Adrenal gland (tissue), 5 donors: Measurements from ENCODE around the gene STK24.

Source experiments
- CTCF ChIP-seq, 6 experiments: fragments of 450-650 bp in 4 of 6; fragments of 200-600 bp in 2 of 6; sonication (generic) in 1 of 6; IDR thresholded peaks; 1 replicate in 5 of 6; 2 replicates in 1 of 6; pipeline versions ENCODE4 v1.5.1 to v1.8.0; 2016 to 2021; ENCODE audit warnings: antibody characterized with exemption in 6 of 6, mild to moderate bottlenecking in 2 of 6, moderate library complexity in 1 of 6
- POLR2A ChIP-seq, 2 donors: fragments of 450-650 bp; IDR thresholded peaks; one replicate each; pipeline ENCODE4 v1.6.1; 2017; ENCODE audit warnings: antibody characterized with exemption in 2 of 2, mild to moderate bottlenecking in 2 of 2, moderate library complexity in 1 of 2
- donor health status: DM: no; HTN: no; CAD: no.

- TF ChIP-seq CTCF (IDR thresholded peaks at IDR 0.05): no peak
- no peak for TF ChIP-seq POLR2A (IDR thresholded peaks at IDR 0.05)
Measured at GRCh38 chr13:98452851-98453843, 123.8 kb downstream of the STK24 start.
